ENCODE results near the gene DYNC1H1.
"Not testable (repeated sequence)": the region's sequence is repeated elsewhere in the genome, so short reads cannot be mapped to it uniquely, and the experiment has no call there.

Gene DYNC1H1

GRCh38 chr14:102043251-102044025 lies 79.1 kb downstream of the DYNC1H1 start:
- DNase-seq = no peak

- no peak for DNase-seq
Observed at GRCh38 chr14:102044566-102044965, 80.2 kb downstream of the DYNC1H1 start.

DNA sequence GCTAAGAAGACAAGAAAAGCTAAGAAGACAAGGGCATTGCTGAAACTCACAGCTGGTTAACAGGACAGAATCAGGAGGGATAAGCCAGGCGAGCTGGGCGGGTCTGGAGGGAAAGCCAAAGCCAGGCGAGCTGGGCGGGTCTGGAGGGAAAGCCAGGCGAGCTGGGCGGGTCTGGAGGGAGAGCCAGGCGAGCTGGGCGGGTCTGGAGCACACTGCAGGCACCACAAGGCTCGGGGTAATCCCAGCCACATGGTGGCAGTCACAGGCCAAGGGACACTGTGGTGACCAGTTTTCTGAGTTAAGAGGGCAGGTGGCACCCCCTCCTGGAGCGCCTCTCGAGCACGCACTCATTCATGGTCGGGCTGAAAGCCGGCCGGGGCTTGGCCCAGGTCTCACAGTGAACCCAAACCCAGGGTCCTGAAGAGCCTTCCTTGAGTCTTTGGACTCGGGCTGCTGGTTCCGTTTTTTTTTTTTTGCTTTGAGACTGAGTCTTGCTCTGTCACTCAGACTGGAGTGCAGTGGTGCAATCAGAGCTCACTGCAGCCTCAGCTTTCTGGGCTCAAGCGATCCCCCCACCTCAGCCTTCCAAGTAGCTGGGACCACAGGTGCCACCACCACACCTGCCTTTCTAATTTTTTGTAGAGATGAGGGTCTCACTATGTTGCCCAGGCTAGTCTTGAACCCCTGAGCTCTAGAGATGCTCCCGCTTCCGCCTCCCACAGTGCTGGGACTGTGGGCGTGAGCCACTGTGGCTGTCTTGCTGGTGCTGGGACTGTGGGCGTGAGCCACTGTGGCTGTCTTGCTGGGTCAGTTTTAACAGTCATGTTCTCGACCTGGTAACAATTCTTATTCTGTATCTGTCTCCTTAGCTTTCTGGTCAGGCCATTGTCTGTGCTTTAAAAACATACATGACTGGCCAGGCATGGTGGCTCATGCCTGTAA lies 82.2 kb downstream of the DYNC1H1 start:
- no peak for DNase-seq

GRCh38 chr14:102047808-102048540 lies 83.6 kb downstream of the DYNC1H1 start:
- no peak for DNase-seq

DNA sequence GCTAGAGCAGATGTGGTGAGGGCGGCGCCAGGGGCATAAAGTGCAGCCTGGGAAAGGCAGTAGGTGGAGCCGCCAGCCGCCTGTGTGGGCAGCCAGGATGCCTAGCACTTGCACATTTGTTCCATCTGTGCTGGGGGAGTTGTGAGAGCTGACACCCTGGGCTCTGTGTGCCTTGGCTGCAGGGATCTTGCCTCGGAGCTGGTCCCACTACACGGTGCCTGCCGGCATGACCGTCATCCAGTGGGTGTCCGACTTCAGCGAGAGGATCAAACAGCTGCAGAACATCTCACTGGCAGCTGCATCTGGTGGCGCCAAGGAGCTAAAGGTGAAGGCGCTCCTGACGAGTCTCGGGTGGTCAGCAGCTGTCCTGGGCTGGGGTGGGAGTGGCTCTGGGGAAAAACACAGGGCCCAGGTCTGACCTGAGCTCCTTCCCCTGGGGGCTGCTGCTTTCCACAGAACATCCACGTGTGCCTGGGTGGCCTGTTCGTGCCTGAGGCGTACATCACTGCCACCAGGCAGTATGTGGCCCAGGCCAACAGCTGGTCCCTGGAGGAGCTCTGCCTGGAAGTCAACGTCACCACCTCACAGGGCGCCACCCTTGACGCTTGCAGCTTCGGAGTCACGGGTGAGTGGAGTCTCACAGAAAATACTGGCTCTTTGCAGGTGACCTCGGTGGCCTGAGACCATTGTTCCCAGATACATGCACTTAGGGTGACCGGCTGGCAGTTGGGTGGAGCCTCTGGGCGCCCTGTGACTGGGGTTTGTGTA lies 85.1 kb downstream of the DYNC1H1 start:
- no peak for DNase-seq

DNA sequence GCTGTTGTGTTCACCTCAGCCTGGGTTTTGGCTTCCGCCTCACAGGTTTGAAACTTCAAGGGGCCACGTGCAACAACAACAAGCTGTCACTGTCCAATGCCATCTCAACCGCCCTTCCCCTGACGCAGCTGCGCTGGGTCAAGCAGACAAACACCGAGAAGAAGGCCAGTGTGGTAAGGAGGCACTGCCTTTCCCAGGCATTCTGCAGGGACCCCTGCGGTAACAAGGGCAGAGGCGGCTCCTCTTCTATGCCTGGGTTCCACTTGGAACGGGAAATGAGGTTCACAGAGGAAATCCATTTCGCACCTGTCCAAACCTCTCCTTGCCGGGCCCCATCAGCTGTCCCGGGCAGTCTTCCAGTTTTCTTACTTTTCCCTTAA lies 85.6 kb downstream of the DYNC1H1 start:
- no peak for DNase-seq

- DNase-seq = no peak
Observed at GRCh38 chr14:102050625-102051024, 86.3 kb downstream of the DYNC1H1 start.

- DNase-seq = no peak
Observed at GRCh38 chr14:102052522-102052921, 88.1 kb downstream of the DYNC1H1 start.

DNA sequence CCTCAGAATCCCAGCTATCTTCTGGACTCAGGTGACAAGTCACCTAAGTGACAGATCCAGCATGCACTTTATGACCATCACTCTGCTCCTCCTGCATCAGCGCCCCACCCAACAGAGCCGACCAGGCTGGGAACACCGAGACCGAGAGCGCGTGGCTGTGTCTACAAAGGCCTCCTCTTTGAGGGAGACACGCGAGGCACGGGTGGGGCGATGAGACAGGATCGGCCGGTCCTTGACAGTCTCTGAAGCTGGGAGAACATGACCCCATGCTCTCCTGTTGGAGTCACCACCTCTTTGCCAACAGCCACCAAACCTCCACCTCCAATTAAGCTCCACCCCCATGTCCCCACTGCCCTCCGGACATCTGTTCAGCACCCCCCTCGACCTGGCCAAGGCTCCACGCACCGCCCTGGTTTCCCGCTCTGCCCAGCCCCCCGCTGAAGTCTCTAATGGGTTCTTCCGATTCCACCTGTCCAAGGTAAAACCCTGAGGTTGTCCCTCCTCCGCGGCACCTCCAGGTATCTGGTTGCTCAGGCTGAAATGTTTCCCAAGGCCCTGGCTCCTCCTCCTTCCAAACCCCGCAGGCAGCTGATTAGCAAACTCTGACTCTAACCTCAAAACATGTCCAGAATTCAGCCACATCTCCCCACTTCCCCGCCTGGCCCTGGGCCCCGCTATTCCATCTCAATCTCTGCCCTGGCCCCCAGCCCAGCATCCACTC lies 91.0 kb downstream of the DYNC1H1 start:
- no peak for DNase-seq

DNA sequence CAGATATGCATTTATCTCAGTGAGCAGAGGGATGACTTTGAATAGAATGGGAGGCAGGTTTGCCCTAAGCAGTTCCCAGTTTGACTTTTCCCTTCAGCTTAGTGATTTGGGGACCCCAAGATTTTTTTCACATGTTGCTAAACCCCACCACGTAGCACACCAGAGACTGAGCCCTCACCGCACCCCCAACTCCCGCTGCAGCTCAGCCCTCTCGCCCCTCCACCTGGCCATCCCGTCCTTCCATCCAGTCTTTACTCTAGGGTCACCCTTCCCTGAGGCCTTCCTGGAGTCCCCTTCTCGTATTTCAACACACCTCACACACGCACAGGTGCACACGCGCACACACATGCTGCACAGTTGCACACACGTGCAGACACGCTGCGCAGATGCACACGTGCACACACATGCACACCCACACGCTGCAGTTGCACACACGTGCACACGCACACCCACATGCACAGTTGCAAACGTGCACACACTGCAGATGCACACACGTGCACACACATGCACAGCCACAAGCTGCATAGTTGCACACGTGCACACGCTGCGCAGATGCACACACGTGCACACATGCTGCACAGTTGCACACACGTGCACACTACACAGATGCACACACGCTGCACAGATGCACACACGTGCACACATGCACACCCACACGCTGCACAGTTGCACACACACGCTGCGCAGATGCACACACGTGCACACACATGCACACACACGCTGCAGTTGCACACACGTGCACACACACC lies 92.5 kb downstream of the DYNC1H1 start:
- no peak for DNase-seq

DNA sequence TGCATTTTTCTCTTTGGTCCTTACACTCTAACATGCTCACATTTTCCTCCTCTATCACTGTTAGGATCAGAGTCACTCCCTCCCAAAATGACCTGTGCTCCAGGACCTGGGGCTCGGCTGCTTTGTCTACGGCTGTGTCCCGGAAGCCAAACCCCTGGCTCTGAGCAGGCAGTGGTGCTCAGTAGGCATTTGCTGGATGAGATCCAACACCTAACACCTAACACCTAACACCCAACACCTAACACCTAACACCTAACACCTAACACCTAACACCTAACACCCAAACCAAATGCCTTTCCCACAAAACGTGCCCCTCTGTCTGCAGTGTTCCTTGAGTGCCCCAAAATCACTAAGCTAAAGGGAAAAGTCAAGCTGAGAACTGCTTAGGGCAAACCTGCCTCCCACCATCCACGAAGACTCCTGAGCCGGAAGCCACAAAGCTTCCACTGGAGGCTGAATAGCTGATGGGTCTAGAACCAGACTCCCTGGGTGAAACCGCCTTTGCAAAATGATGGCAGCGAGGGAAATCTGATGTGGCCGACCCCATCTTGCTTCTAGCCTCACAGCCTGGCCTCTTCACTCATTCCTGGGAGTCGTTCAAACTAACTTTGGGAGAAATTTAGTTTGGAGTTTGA lies 93.2 kb downstream of the DYNC1H1 start:
- DNase-seq = no peak

GRCh38 chr14:102058146-102058545 lies 93.8 kb downstream of the DYNC1H1 start:
- DNase-seq = no peak

DNA sequence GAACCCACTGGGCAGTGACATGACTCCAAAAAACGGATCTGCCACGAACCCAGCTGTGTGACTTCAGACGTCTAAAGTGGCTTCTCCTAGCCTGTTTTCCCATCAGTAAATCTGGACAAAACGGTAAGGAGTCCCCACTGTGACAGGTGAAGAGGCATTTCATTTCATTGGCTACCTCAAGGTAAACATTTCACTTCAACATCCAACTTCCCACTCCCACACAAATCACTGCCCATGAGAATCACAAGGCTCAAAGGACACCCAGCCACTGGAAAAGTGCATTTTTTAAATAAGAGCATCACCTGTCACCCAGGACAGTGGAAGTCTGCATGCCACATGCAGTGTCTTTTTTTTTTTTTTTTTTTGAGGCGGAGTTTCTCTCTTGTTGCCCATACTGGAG lies 94.6 kb downstream of the DYNC1H1 start:
- DNase-seq = no peak

DNA sequence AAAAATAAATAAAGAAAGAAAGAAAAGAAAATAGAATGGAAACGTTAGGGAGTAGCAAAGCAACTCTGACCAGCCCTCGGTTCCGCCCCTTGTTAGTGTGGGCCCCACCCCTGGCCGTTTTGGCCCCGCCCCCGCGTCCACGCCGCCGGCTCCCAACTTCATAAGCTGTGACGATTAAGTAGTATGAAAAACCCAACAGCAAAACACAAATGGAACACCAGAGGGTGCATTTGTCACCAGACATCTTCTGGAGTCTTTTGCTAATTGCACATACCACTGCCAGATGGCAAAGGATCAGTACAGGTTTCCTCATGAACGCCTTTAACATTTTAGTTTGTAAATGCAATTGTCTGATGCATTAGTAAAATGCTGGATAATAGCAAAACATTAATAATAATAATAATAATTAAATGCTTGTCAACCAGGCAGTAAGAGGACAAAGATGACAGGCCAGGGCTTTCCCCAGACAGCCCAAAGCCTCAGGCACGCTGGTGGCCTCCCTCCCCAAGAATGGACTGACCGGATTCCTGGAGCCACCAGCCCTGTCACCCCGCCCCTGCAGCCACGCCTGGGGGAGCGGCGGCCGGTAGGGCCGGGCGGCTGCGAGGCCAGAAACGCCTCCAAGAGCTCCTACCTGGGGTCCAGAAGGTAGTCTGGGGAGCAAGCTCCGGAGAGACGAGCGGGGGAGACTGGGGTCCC lies 98.9 kb downstream of the DYNC1H1 start:
- peak; percentile 48 for DNase-seq

- DNase-seq = no peak
Observed at GRCh38 chr14:102063808-102064429, 99.5 kb downstream of the DYNC1H1 start.

GRCh38 chr14:102064590-102064989 lies 100.2 kb downstream of the DYNC1H1 start:
- not testable (repeated sequence) for DNase-seq

DNA sequence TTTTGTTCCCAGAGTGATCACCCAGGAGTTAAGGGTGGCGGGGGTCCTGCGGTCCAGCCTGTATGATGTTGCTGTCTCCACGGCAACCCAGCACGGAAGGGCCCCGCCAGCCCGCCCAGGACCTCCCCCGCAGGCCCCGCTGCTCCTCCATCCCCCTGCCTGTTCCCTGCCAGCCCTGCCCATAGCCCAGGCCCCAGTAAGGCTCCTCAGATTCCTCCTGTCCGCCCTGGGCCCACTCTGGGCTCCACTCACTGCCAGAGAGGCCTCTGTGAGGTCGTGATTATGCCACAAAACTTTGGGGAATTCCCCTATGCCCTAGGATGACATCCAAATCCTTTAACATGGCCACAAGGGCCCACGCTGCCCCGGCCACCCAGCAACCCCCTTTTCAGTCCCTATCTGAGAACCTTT lies 101.7 kb downstream of the DYNC1H1 start:
- DNase-seq = no peak

DNA sequence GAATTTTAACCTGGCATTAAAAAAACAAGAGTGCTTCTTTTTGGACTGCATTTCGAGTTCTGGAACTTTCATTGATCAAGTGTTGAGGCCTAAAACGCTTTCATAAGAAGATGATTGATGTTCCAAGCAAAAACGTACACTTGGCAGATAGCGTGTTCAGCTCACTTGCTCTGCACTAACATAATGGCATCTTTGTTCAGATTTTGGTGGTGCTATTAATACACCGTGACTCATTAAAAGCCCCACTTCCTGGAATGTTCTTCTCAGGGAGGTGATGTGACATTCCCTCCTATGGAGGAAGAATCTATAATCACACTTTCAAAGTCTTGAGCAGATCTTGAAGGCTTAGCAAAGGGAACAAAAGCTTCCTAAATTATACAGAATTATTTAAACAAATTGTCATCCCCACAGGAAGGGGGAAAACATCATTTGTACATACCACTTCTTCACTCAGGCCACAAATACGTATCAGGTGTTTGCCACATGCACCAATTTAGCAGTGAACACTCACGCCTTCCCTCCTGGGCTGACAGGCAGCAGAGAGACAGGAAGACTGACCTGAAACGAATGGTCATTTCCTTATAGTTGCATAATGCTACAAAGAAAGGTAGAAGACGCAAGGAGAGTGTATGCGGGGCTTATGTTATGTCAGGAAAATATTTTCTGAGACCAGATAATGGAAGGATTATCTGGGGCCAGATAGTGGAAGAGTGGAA lies 107.1 kb downstream of the DYNC1H1 start:
- DNase-seq = no peak
